Measurements from ENCODE around the gene SELENOS. TPM values are rescaled to one million over a fixed set of nuclear protein-coding genes. Genes with fewer than 3 reads are reported as not detected.

SELENOS gene
- total RNA-seq, 1 donor from 2014 or later = 46.9 TPM

DNA sequence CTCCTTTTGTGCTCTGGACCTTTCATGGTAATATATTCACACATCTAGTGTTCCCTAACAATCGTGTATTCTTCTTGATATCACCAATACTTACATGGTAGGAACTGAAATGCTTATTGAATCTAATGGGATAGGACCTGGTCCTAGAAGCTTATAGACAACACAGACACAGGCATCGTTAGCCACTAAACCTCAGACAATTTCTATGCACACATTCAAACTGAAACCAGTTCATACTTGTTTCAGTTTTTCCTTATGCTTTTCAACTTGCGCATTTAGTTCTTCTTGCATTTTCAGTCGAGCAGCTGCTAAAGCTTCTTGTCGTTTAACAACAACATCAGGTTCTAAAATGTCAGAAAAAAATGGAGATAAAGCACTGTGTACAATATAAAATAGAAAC is 2.3 kb downstream of the SELENOS start:
- DNase-seq = no peak
- no peak overlapping the region for H3K4me3 Mint-ChIP-seq (ENCODE audit: unreplicated experiment)
- TF ChIP-seq, protein P1, sequence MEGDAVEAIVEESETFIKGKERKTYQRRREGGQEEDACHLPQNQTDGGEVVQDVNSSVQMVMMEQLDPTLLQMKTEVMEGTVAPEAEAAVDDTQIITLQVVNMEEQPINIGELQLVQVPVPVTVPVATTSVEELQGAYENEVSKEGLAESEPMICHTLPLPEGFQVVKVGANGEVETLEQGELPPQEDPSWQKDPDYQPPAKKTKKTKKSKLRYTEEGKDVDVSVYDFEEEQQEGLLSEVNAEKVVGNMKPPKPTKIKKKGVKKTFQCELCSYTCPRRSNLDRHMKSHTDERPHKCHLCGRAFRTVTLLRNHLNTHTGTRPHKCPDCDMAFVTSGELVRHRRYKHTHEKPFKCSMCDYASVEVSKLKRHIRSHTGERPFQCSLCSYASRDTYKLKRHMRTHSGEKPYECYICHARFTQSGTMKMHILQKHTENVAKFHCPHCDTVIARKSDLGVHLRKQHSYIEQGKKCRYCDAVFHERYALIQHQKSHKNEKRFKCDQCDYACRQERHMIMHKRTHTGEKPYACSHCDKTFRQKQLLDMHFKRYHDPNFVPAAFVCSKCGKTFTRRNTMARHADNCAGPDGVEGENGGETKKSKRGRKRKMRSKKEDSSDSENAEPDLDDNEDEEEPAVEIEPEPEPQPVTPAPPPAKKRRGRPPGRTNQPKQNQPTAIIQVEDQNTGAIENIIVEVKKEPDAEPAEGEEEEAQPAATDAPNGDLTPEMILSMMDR (IDR thresholded peaks at IDR 0.05; ENCODE audit: partially characterized antibody, unreplicated experiment) = no peak
- no peaks in the 10 kb centered on the region for H3K36me3 Mint-ChIP-seq (ENCODE audit: unreplicated experiment)
- H3K4me1 Mint-ChIP-seq (ENCODE audit: low read depth, unreplicated experiment) = no peaks in the 10 kb centered on the region
- peaks cover 2% of the 10 kb centered on the region for H3K27me3 Mint-ChIP-seq (ENCODE audit: unreplicated experiment)
- H3K27ac Mint-ChIP-seq (ENCODE audit: unreplicated experiment) = no peak overlapping the region
- peaks cover 2% of the 10 kb centered on the region for H3K9me3 Mint-ChIP-seq (ENCODE audit: unreplicated experiment)

DNA sequence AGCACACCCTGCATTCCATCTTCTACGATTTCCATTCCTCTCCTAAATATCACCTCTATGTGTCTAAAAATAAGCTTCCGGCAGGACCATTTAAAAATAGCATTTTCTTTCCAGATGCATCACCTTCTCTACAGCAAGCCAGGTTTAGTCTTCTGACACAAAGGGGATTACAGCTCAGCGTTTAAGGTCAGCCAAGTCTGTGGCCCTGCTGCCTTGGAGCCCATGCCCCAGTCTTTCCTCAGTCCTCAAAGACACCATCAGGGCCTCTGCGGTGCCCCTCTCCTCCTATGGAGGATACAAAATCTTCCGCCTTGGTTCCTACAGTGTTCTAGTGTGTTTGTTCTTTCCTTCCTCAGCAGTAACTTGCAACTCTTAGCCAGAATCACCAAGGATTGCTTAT is 3.8 kb downstream of the SELENOS start:
- no peaks in the 10 kb centered on the region for H3K4me1 Mint-ChIP-seq (ENCODE audit: low read depth, unreplicated experiment)
- no peak overlapping the region for H3K27ac Mint-ChIP-seq (ENCODE audit: unreplicated experiment)
- no peaks in the 10 kb centered on the region for H3K36me3 Mint-ChIP-seq (ENCODE audit: unreplicated experiment)
- TF ChIP-seq, protein P1 (IDR thresholded peaks at IDR 0.05; ENCODE audit: partially characterized antibody, unreplicated experiment) = no peak
- no peak for DNase-seq
- peaks cover 7% of the 10 kb centered on the region for H3K27me3 Mint-ChIP-seq (ENCODE audit: unreplicated experiment)
- no peak overlapping the region for H3K4me3 Mint-ChIP-seq (ENCODE audit: unreplicated experiment)
- peaks cover 2% of the 10 kb centered on the region for H3K9me3 Mint-ChIP-seq (ENCODE audit: unreplicated experiment)

DNA sequence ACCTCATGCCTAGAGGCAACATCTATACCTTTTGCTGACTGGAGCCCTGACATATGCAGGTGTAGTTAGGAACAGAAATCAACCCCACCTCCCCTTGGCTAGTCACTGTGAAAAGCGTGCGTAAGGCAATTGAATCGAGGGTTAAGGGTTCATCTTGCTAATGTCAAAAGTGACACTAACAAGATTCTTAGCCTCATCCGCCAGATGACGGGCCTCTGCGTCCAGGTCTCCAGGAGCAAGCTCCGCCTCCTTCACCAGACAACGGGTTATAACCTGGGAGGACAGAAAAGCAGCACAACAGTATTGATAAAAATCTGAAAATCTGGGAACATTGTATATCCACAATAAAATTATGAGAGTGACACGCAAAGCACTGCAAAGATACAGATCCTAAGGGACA is 4.7 kb downstream of the SELENOS start:
- TF ChIP-seq, protein P1 (IDR thresholded peaks at IDR 0.05; ENCODE audit: partially characterized antibody, unreplicated experiment) = no peak
- no peak overlapping the region for H3K27ac Mint-ChIP-seq (ENCODE audit: unreplicated experiment)
- no peaks in the 10 kb centered on the region for H3K4me1 Mint-ChIP-seq (ENCODE audit: low read depth, unreplicated experiment)
- H3K9me3 Mint-ChIP-seq (ENCODE audit: unreplicated experiment) = peaks cover 2% of the 10 kb centered on the region
- no peak for DNase-seq
- no peaks in the 10 kb centered on the region for H3K36me3 Mint-ChIP-seq (ENCODE audit: unreplicated experiment)
- H3K4me3 Mint-ChIP-seq (ENCODE audit: unreplicated experiment) = no peak overlapping the region
- peaks cover 9% of the 10 kb centered on the region for H3K27me3 Mint-ChIP-seq (ENCODE audit: unreplicated experiment)

DNA sequence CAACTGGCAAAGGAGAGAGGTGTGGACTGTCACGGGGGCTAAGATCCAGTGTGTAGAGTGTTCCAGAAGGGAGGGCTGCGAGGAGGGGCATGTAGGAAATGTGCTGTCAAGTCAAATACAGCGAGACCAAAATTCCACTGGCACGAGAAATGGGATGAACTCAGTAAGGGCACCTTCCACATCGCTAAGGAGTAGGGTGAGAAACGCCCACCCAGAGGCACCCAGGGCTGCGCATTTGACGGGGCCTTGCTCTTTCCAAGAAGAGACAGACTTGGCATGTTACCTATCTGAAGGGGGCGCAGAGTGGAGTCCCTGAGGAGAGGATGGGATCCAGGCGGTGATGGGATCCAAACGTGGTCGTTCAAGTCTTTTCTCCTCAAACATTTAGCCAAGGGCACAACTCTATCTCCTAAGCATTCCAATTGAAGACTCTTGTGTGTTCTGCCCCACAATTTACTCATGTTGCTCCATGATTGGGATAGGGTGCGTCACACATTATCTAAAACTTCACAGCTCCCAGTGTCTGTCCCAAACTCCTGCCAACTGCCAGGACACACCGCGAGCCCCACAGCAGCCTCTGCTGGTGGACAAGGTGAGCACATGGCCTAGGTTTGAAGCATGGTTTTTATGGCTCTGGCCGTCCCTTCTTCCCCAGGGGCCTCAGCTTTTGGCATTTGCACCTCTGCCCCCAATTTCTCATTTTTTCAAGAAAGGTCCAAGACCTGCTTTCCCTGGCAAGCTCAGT is 7.6 kb downstream of the SELENOS start:
- DNase-seq = no peak
- H3K27me3 Mint-ChIP-seq (ENCODE audit: unreplicated experiment) = peaks cover 9% of the 10 kb centered on the region
- peaks cover 2% of the 10 kb centered on the region for H3K9me3 Mint-ChIP-seq (ENCODE audit: unreplicated experiment)
- H3K4me3 Mint-ChIP-seq (ENCODE audit: unreplicated experiment) = no peak overlapping the region
- no peaks in the 10 kb centered on the region for H3K4me1 Mint-ChIP-seq (ENCODE audit: low read depth, unreplicated experiment)
- TF ChIP-seq, protein P1 (IDR thresholded peaks at IDR 0.05; ENCODE audit: partially characterized antibody, unreplicated experiment) = no peak
- no peaks in the 10 kb centered on the region for H3K36me3 Mint-ChIP-seq (ENCODE audit: unreplicated experiment)
- no peak overlapping the region for H3K27ac Mint-ChIP-seq (ENCODE audit: unreplicated experiment)

DNA sequence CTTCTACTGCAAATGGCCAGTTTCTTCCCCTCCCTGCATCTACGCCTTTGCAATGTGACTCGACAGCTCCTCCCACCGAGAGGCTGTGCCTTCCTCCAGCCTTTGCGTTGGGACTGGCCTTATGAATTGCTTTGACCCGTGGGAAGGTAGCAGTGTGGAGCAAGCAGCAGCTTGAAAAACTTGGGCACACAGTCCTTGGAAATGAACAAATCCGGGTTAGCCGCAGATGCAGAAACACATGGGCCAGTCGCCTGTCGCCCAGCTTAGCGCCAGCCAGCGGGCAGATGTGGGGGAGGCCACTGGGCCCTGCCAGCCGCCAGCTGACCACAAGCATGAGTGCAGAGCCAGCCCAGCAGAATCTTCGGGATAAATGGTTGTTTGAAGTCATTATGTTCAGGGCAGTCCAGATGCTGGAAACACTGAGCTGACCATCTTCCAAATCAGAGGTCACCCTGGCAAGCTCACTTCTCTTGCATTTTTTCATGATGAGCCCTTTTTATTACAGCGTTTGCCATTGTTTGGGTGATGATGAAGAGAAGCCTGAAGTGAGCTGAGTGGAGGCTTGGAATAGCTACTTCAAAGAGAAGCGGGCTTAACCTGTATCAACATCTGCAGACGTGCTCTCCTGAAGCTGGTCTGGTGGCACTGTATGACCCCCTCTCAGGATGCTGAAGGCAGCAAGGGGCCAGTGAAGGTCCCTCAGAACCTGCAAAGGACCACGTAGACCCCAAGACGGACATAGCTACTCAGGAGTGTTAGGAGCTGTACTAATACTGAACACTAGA is 9.8 kb downstream of the SELENOS start:
- H3K4me1 Mint-ChIP-seq (ENCODE audit: low read depth, unreplicated experiment) = no peaks in the 10 kb centered on the region
- H3K9me3 Mint-ChIP-seq (ENCODE audit: unreplicated experiment) = peaks cover 2% of the 10 kb centered on the region
- TF ChIP-seq, protein P1 (IDR thresholded peaks at IDR 0.05; ENCODE audit: partially characterized antibody, unreplicated experiment) = no peak
- H3K27me3 Mint-ChIP-seq (ENCODE audit: unreplicated experiment) = peaks cover 9% of the 10 kb centered on the region
- no peaks in the 10 kb centered on the region for H3K36me3 Mint-ChIP-seq (ENCODE audit: unreplicated experiment)
- no peak for DNase-seq
- H3K27ac Mint-ChIP-seq (ENCODE audit: unreplicated experiment) = no peak overlapping the region
- H3K4me3 Mint-ChIP-seq (ENCODE audit: unreplicated experiment) = no peak overlapping the region

Measured in glutamatergic neuron (in vitro differentiated cells).